H1 (cell line): Measurements from ENCODE around the gene ELMO2. TPM values are rescaled to one million over a fixed set of nuclear protein-coding genes. Genes with fewer than 3 reads are reported as not detected.

Experiments used
- CTCF ChIA-PET: fragments of 300-600 bp; sonication (Branson Sonifier 250); formaldehyde crosslinking; loops from one replicate; lab custom pipeline; 2021; ENCODE audit not compliant: partially characterized antibody; lab: Charles Lee
- POLR2A ChIA-PET: fragments of 300-600 bp; sonication (Branson Sonifier 250); formaldehyde crosslinking; loops from one replicate; lab custom pipeline; 2021; ENCODE audit warnings: inconsistent platforms; ENCODE audit not compliant: partially characterized antibody; lab: Charles Lee
- DNase-seq, 2 experiments: peaks; one replicate each; pipeline versions ENCODE4 v3.0.0 to v3.0.0-alpha.2; 2010 to 2022; ENCODE audit warnings: low spot score in 2 of 2, low read depth in 1 of 2, mixed read lengths in 1 of 2
- FAIRE-seq: peaks from 2 replicates; lab custom pipeline; 2011; peaks lifted over from hg19 to GRCh38; lab: Jason Lieb, UNC
- H2AFZ ChIP-seq: 2 replicates; pipeline ENCODE4 v1.8.1; 2012; ENCODE audit warnings: low read length, inconsistent platforms
- H2AK5ac ChIP-seq: 2 replicates; pipeline ENCODE4 v1.6.1; 2013; ENCODE audit warnings: low read depth, low read length
- H2BK120ac ChIP-seq: replicated peaks from 2 replicates; pipeline ENCODE3; 2013; ENCODE audit warnings: low read depth, low read length, inconsistent platforms
- H2BK12ac ChIP-seq: 2 replicates; pipeline ENCODE4 v1.6.1; 2013; ENCODE audit warnings: low read depth, low read length
- H2BK15ac ChIP-seq: 2 replicates; pipeline ENCODE4 v1.6.1; 2013; ENCODE audit warnings: low read length
- H2BK20ac ChIP-seq: 2 replicates; pipeline ENCODE4 v1.6.1; 2013; ENCODE audit warnings: low read length
- H2BK5ac ChIP-seq: 2 replicates; pipeline ENCODE4 v1.6.1; 2013; ENCODE audit warnings: low read depth, low read length
- H3K14ac ChIP-seq: 2 replicates; pipeline ENCODE4 v1.6.1; 2013; ENCODE audit warnings: inconsistent platforms; ENCODE audit not compliant: insufficient read length
- H3K18ac ChIP-seq: 2 replicates; pipeline ENCODE4 v1.6.1; 2013; ENCODE audit warnings: low read length; ENCODE audit errors: extremely low read depth
- H3K23ac ChIP-seq: 2 replicates; pipeline ENCODE4 v1.6.1; 2013; ENCODE audit warnings: inconsistent platforms; ENCODE audit not compliant: insufficient read length
- H3K23me2 ChIP-seq: 2 replicates; pipeline ENCODE4 v1.6.1; 2013; ENCODE audit warnings: low read depth, low read length
- H3K27ac ChIP-seq: 2 replicates; pipeline ENCODE4 v1.6.1; 2011; ENCODE audit warnings: low read depth, low read length, inconsistent platforms
- H3K27me3 ChIP-seq, 4 experiments: replicated peaks in 1 of 4; 1 replicate in 1 of 4; 2 replicates in 3 of 4; pipeline versions ENCODE4 v1.6.1 to v1.8.1; 2011 to 2013; ENCODE audit warnings: low read length in 3 of 4, mild to moderate bottlenecking in 3 of 4, inconsistent platforms in 2 of 4, mixed read lengths in 2 of 4, moderate library complexity in 1 of 4; ENCODE audit not compliant: control insufficient read depth in 3 of 4, insufficient read depth in 3 of 4; ENCODE audit errors: extremely low read depth in 1 of 4
- H3K36me3 ChIP-seq, 4 experiments: 2 replicates each; pipeline versions ENCODE4 v1.6.1 to v1.8.1; 2011 to 2013; ENCODE audit warnings: mild to moderate bottlenecking in 4 of 4, low read length in 3 of 4, moderate library complexity in 2 of 4, control low read depth in 1 of 4, inconsistent platforms in 1 of 4; ENCODE audit not compliant: insufficient read depth in 4 of 4, control insufficient read depth in 2 of 4
- H3K4ac ChIP-seq: replicated peaks from 2 replicates; pipeline ENCODE3; 2013; ENCODE audit warnings: low read length, low read depth, mixed read lengths, inconsistent platforms; ENCODE audit not compliant: insufficient read length
- H3K4me1 ChIP-seq, 4 experiments: replicated peaks in 1 of 4; 1 replicate in 1 of 4; 2 replicates in 3 of 4; pipeline versions ENCODE4 v1.6.1 to v1.8.1; 2011 to 2013; ENCODE audit warnings: low read length in 3 of 4, inconsistent platforms in 2 of 4, mixed read lengths in 1 of 4; ENCODE audit not compliant: insufficient read depth in 4 of 4, control insufficient read depth in 3 of 4
- H3K4me2 ChIP-seq, 2 experiments: 2 replicates each; pipeline versions ENCODE4 v1.6.1 to v1.8.1; 2011 to 2013; ENCODE audit warnings: low read depth in 2 of 2, low read length in 2 of 2, control low read depth in 1 of 2, inconsistent platforms in 1 of 2, mild to moderate bottlenecking in 1 of 2; ENCODE audit not compliant: insufficient read depth in 1 of 2
- H3K4me3 ChIP-seq, 4 experiments: fragments of 200-600, 300-600 bp in 1 of 4; sonication (generic), shearing (Covaris generic), sonication (Bioruptor Twin) in 1 of 4; 2 replicates each; pipeline versions ENCODE4 v1.5.1 to v1.8.1; 2011 to 2016; ENCODE audit warnings: low read length in 4 of 4, low read depth in 3 of 4, control low read depth in 2 of 4, inconsistent platforms in 2 of 4, mild to moderate bottlenecking in 2 of 4, mixed read lengths in 1 of 4, moderate library complexity in 1 of 4; ENCODE audit not compliant: insufficient read depth in 2 of 4; ENCODE audit errors: extremely low read depth in 1 of 4
- H3K56ac ChIP-seq: replicated peaks from 2 replicates; pipeline ENCODE3; 2013; ENCODE audit warnings: low read depth, mild to moderate bottlenecking, mixed read lengths, low read length, inconsistent platforms; ENCODE audit not compliant: insufficient read length
- H3K79me1 ChIP-seq: 2 replicates; pipeline ENCODE4 v1.6.1; 2013; ENCODE audit warnings: low read depth, low read length, control low read depth
- H3K79me2 ChIP-seq, 2 experiments: 2 replicates each; pipeline versions ENCODE4 v1.6.1 to v1.8.1; 2012 to 2013; ENCODE audit warnings: low read length in 2 of 2, mild to moderate bottlenecking in 2 of 2, inconsistent platforms in 1 of 2; ENCODE audit not compliant: insufficient read depth in 2 of 2, control insufficient read depth in 1 of 2
- H3K9ac ChIP-seq, 4 experiments: replicated peaks in 1 of 4; 1 replicate in 1 of 4; 2 replicates in 3 of 4; pipeline versions ENCODE4 v1.6.1 to v1.8.1; 2011 to 2013; ENCODE audit warnings: low read depth in 3 of 4, low read length in 3 of 4, control low read depth in 2 of 4, mild to moderate bottlenecking in 2 of 4, moderate library complexity in 2 of 4, inconsistent platforms in 1 of 4; ENCODE audit errors: extremely low read depth in 1 of 4
- H3K9me3 ChIP-seq, 2 experiments: 2 replicates each; pipeline versions ENCODE4 v1.6.1 to v1.8.1; 2012 to 2013; ENCODE audit warnings: mild to moderate bottlenecking in 2 of 2, moderate library complexity in 2 of 2, control low read depth in 1 of 2, inconsistent platforms in 1 of 2, low read depth in 1 of 2, low read length in 1 of 2, mixed read lengths in 1 of 2; ENCODE audit not compliant: insufficient read depth in 2 of 2
- H4K20me1 ChIP-seq, 2 experiments: replicated peaks in 1 of 2; 2 replicates each; pipeline versions ENCODE3 to v1.8.1; 2011 to 2013; ENCODE audit warnings: inconsistent platforms in 2 of 2, low read length in 2 of 2, mild to moderate bottlenecking in 1 of 2; ENCODE audit not compliant: insufficient read depth in 2 of 2, control insufficient read depth in 1 of 2
- H4K5ac ChIP-seq: 2 replicates; pipeline ENCODE4 v1.6.1; 2013; ENCODE audit warnings: low read length, low read depth, mixed read lengths, inconsistent platforms; ENCODE audit not compliant: insufficient read length
- H4K8ac ChIP-seq: 2 replicates; pipeline ENCODE4 v1.8.0; 2013; ENCODE audit warnings: mild to moderate bottlenecking, moderate library complexity, low read length, inconsistent platforms; ENCODE audit not compliant: insufficient read depth; ENCODE audit errors: extremely low read depth
- H4K91ac ChIP-seq: replicated peaks from 2 replicates; pipeline ENCODE3; 2013; ENCODE audit warnings: low read length, mixed read lengths, inconsistent platforms; ENCODE audit not compliant: insufficient read length
- ATF3 ChIP-seq: IDR thresholded peaks from 2 replicates; pipeline ENCODE4 v1.6.1; 2011; ENCODE audit warnings: low read depth, mild to moderate bottlenecking, low read length; ENCODE audit not compliant: insufficient read depth
- CBX5 ChIP-seq: fragments of 300-800, 300-1000 bp; sonication (generic); IDR thresholded peaks from 2 replicates; pipeline ENCODE4 v1.7.1; 2016; ENCODE audit warnings: antibody characterized with exemption, low read length, low read depth
- CEBPB ChIP-seq: IDR thresholded peaks from 2 replicates; pipeline ENCODE4 v1.6.1; 2012; ENCODE audit warnings: low read depth, low read length
- CREB1 ChIP-seq: IDR thresholded peaks from 2 replicates; pipeline ENCODE4 v1.6.1; 2012; ENCODE audit warnings: inconsistent platforms
- EGR1 ChIP-seq: IDR thresholded peaks from 2 replicates; pipeline ENCODE4 v1.6.1; 2011; ENCODE audit warnings: low read depth, low read length, borderline replicate concordance
- JUND ChIP-seq: IDR thresholded peaks from 2 replicates; pipeline ENCODE4 v1.6.1; 2011; ENCODE audit warnings: mild to moderate bottlenecking, improper control_type of control experiment, low read length
- NANOG ChIP-seq: IDR thresholded peaks from 2 replicates; pipeline ENCODE4 v1.6.1; 2011; ENCODE audit warnings: low read length, low read depth, mild to moderate bottlenecking, inconsistent platforms; ENCODE audit not compliant: insufficient read depth, poor library complexity, severe bottlenecking
- NRF1 ChIP-seq: IDR thresholded peaks from 2 replicates; pipeline ENCODE4 v1.6.1; 2011; ENCODE audit warnings: mild to moderate bottlenecking, low read depth, low read length, improper control_type of control experiment
- SP2 ChIP-seq: IDR thresholded peaks from 2 replicates; pipeline ENCODE4 v1.6.1; 2012; ENCODE audit warnings: mild to moderate bottlenecking, low read length, inconsistent platforms
- SP4 ChIP-seq: IDR thresholded peaks from 2 replicates; pipeline ENCODE4 v1.6.1; 2012; ENCODE audit warnings: low read length, inconsistent platforms
- SRF ChIP-seq: IDR thresholded peaks from 2 replicates; pipeline ENCODE4 v1.6.1; 2011; ENCODE audit warnings: mild to moderate bottlenecking, low read depth, low read length, moderate library complexity
- SUZ12 ChIP-seq: fragments of 200-600 bp; sonication (generic); IDR thresholded peaks from 2 replicates; pipeline ENCODE4 v1.6.1; 2012; ENCODE audit warnings: mild to moderate bottlenecking, inconsistent platforms, low read length, moderate library complexity, mixed read lengths
- USF2 ChIP-seq: IDR thresholded peaks from 2 replicates; pipeline ENCODE4 v1.6.1; 2011; ENCODE audit warnings: low read length, improper control_type of control experiment
- YY1 ChIP-seq: IDR thresholded peaks from 2 replicates; pipeline ENCODE4 v1.6.1; 2011; ENCODE audit warnings: low read depth, mild to moderate bottlenecking, low read length
- WGBS, 2 experiments: shearing (Covaris generic) in 1 of 2; methylation state at CpG; one replicate each; pipeline versions ENCODE4 v1.1.6 to v1.1.7; 2013 to 2015; ENCODE audit warnings: low lambda C conversion rate in 2 of 2, mixed read lengths in 2 of 2, inconsistent platforms in 1 of 2, low coverage in 1 of 2, missing lambda C conversion rate in 1 of 2; ENCODE audit not compliant: insufficient replicate concordance in 2 of 2, insufficient coverage in 1 of 2, insufficient read length in 1 of 2; ENCODE audit errors: extremely low coverage in 1 of 2, missing lambda C conversion rate in 1 of 2; 5-methylcytosine and 5-hydroxymethylcytosine counted together
- polyA plus RNA-seq, 7 experiments: library from polyadenylated mRNA; depleted of rRNA in 3 of 7; stranded (reverse) in 5 of 7; unstranded in 2 of 7; fragments of >200 nt in 5 of 7; fragments of 200-250 nt in 2 of 7; gene quantifications; 1 replicate in 5 of 7; 2 replicates in 1 of 7; 4 replicates in 1 of 7; pipeline versions ENCODE4 v1.2.1 to v1.2.3, GENCODE V29; 2011 to 2013; ENCODE audit warnings: missing spikeins in 2 of 7, mixed read lengths in 2 of 7
- total RNA-seq: library from RNA; stranded (reverse); fragmentation: NEBNext Ultra II Directional; extraction: Animal tissue kit (Norgen Biotek cat#: 25700); gene quantifications from 2 replicates; pipeline ENCODE4 v1.2.1, GENCODE V29; 2021

The ELMO2 gene
- total and polyA plus RNA-seq, 2 of the 8 experiments (the other 6 are each of a cell fraction or from before 2014, with no cell fraction given): 34.3 to 39.7 TPM

GRCh38 chr20:46419882-46420281, 13.5 kb upstream of the ELMO2 start:
- ChIA-PET CTCF (interaction anchor here (0.7 to 6.7 kb wide), 3 partner anchors 13 to 260 kb away, joined by 3 to 47 read pairs (median 3); partner anchors contain the start of gene ELMO2), POLR2A (interaction anchor here (1.1 kb wide), 1 partner anchor 9 kb away, joined by 3 read pairs; no protein-coding TSS in a partner anchor)
- no peak overlapping the region for H2BK20ac ChIP-seq
- no peaks in the 10 kb centered on the region for H3K79me1 ChIP-seq
- no peaks in the 10 kb centered on the region for H3K79me2 ChIP-seq
- H2BK12ac ChIP-seq: no peak overlapping the region
- no peak overlapping the region for H3K56ac ChIP-seq
- H2BK5ac ChIP-seq: no peak overlapping the region
- H3K27me3 ChIP-seq: no peaks in the 10 kb centered on the region
- no peak overlapping the region for H2BK15ac ChIP-seq
- H2AK5ac ChIP-seq: no peak overlapping the region
- H3K4me3 ChIP-seq: no peak overlapping the region
- H4K5ac ChIP-seq: no peak overlapping the region
- DNase-seq (no peak), FAIRE-seq (no peak)
- H3K14ac ChIP-seq: no peak overlapping the region
- 61% methylated on average over 1 of the region's 1 CpG; no CpG with 5 or more reads in 1 of the 2 experiments for WGBS, 2 experiments
- no peak overlapping the region for H4K8ac ChIP-seq
- no peak overlapping the region for H3K4ac ChIP-seq
- no peak overlapping the region for H3K4me2 ChIP-seq
- H3K27ac ChIP-seq: no peak overlapping the region
- no peaks in the 10 kb centered on the region; the same call in 1 of the 2 replicates for H3K23me2 ChIP-seq
- peaks cover 5 to 16% (median 10%) of the 10 kb centered on the region in 4 experiments; a peak in 6 of 7 replicates for H3K4me1 ChIP-seq
- no peak overlapping the region for H4K91ac ChIP-seq
- H3K36me3 ChIP-seq: no peaks in the 10 kb centered on the region
- H4K20me1 ChIP-seq: no peaks in the 10 kb centered on the region
- no peak overlapping the region for H2AFZ ChIP-seq
- H3K9me3 ChIP-seq: no peaks in the 10 kb centered on the region
- H3K18ac ChIP-seq: no peak overlapping the region
- no peak overlapping the region for H3K23ac ChIP-seq
- no peak overlapping the region for H3K9ac ChIP-seq
- H2BK120ac ChIP-seq: no peak overlapping the region
- no peak for TF ChIP-seq USF2
- TF ChIP-seq EGR1: no peak
- no peak for TF ChIP-seq CBX5
- no peak for TF ChIP-seq CREB1
- no peak for TF ChIP-seq YY1
- no peak for TF ChIP-seq SP2
- TF ChIP-seq SP4: no peak
- TF ChIP-seq SUZ12: no peak
- TF ChIP-seq NRF1: no peak
- no peak for TF ChIP-seq NANOG
- no peak for TF ChIP-seq CEBPB
- no peak for TF ChIP-seq ATF3
- no peak for TF ChIP-seq SRF
- no peak for TF ChIP-seq JUND
